Measurements from ENCODE around the gene CIROP.

The CIROP gene

DNA sequence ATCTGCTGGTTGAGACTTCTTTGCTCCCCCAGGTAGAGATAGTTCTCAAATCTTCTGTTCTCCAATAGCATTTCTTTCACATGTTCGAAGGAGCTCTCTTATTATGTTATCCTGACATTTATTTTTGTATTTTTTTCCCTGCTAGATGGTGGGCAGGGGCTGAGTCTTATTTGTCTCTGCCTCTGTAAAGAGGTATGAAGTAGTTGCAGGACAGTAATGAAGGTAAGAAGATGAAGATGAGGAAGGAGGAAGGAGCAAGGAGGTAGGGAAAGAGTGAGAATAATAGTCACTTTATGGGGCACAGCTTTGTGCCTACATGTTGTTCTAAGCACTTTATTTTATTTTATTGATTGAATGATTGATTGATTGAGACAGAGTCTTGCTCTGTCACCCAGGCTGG lies 5.0 kb upstream of the CIROP start:
- TF ChIP-seq CTCF (IDR thresholded peaks at IDR 0.05) = no peak

- TF ChIP-seq CTCF (IDR thresholded peaks at IDR 0.05) = no peak
Observed at GRCh38 chr14:23106747-23107045, 1.9 kb upstream of the CIROP start.

DNA sequence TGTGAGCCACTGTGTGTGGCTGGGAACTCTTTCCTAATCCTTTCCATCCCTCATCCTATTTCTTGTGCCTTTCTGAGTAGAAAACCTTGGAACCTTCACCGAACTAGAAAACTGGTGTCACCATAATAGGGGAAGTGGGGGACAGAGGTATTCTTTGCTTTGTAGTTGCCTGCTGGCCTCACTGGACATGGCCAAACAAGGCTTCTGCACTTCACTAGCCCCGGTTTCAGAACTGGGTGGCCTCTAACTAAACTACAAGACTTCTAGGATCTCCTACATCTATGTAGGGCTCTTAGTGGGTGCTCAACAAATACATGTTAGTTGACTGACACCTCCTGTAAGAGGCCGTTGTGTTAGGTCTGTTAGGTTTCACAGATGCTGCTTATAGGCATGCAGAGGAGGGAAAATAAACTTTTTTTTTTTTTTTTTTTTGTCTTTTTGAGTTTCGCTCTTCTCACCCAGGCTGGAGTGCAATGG lies 597 bp upstream of the CIROP start:
- no peak for TF ChIP-seq CTCF (IDR thresholded peaks at IDR 0.05)

- no peak for TF ChIP-seq CTCF (IDR thresholded peaks at IDR 0.05)
Observed at GRCh38 chr14:23104070-23104590, 659 bp downstream of the CIROP start.

DNA sequence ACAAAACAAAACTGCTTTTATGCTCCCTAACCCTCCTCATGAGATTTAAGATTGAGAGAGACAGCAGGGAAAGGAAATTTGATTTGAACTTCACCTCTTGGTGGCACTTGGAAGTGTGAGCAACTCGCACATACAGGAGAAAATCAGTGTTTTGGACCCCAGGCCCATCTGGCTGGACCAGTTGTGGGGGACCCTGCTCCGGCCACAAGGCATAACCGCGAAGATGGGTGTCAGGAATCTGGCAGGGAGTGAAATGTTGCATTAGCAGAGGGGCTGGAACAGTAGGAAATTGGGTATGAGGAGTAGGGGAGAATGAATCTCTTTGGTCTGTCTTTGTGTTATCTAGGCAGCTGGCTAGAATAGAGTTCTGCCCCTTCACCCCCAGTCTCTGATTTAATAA lies 1.2 kb downstream of the CIROP start:
- no peak for TF ChIP-seq CTCF (IDR thresholded peaks at IDR 0.05)

DNA sequence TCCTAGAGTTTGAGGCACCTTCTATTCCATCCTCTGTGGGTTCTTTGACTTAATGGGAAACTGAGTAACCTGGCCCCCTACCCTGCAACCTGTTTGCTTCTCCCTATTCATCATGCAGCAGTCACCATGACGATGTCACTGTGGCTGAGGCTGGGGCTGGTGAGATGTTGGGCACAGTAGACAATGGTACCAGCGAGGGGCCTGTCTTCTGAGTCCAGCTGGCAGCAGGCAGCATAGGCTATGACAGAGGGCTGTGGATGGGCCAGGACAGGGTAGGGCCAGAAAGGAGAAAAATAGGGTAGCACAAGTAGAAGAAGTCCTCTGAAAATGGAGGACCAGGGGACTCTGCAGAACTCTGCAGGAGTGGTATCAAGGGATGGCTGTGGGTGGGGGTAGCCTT lies 2.0 kb downstream of the CIROP start:
- no peak for TF ChIP-seq CTCF (IDR thresholded peaks at IDR 0.05)

GRCh38 chr14:23101986-23102625 lies 2.7 kb downstream of the CIROP start:
- no peak for TF ChIP-seq CTCF (IDR thresholded peaks at IDR 0.05)
